Immature natural killer cell (primary cell): ENCODE results near the gene ADGRD1. TPM values are rescaled to one million over a fixed set of nuclear protein-coding genes. Genes with fewer than 3 reads are reported as not detected.
"Not testable (repeated sequence)": the region's sequence is repeated elsewhere in the genome, so short reads cannot be mapped to it uniquely, and the experiment has no call there.

Experiments used
- DNase-seq, 3 donors: peaks; one replicate each; pipeline ENCODE4 v3.0.0; 2022; ENCODE audit warnings: mixed read lengths in 1 of 3
- H3K27ac Mint-ChIP-seq, 6 donors: one replicate each; pipeline ENCODE4 v1.8.0; 2020; ENCODE audit warnings: mixed read lengths in 6 of 6, mild to moderate bottlenecking in 5 of 6, inconsistent platforms in 4 of 6, moderate library complexity in 3 of 6
- H3K27me3 Mint-ChIP-seq, 3 donors: one replicate each; pipeline ENCODE4 v1.8.0; 2020 to 2021; ENCODE audit warnings: low read depth in 3 of 3, mild to moderate bottlenecking in 3 of 3, mixed read lengths in 3 of 3, moderate library complexity in 3 of 3, inconsistent platforms in 1 of 3
- H3K36me3 Mint-ChIP-seq, 3 donors: one replicate each; pipeline ENCODE4 v1.8.0; 2020; ENCODE audit warnings: mixed read lengths in 3 of 3, inconsistent platforms in 2 of 3, mild to moderate bottlenecking in 2 of 3
- H3K4me1 Mint-ChIP-seq, 2 donors: one replicate each; pipeline ENCODE4 v1.8.0; 2020; ENCODE audit warnings: inconsistent platforms in 2 of 2, mild to moderate bottlenecking in 2 of 2, mixed read lengths in 2 of 2, moderate library complexity in 1 of 2
- H3K4me3 Mint-ChIP-seq, 5 donors: one replicate each; pipeline ENCODE4 v1.8.0; 2020; ENCODE audit warnings: mild to moderate bottlenecking in 5 of 5, mixed read lengths in 5 of 5, inconsistent platforms in 3 of 5, moderate library complexity in 3 of 5
- H3K9me3 Mint-ChIP-seq, 6 donors: one replicate each; pipeline ENCODE4 v1.8.0; 2020; ENCODE audit warnings: mild to moderate bottlenecking in 6 of 6, mixed read lengths in 6 of 6, inconsistent platforms in 4 of 6, moderate library complexity in 3 of 6
- polyA plus RNA-seq, 3 donors: library from polyadenylated mRNA; unstranded; fragments of 300-500 nt; fragmentation: Illumina TruSeq; gene quantifications; one replicate each; pipeline ENCODE4 v1.2.3, GENCODE V29; 2021

Gene ADGRD1
- polyA plus RNA-seq: not detected

GRCh38 chr12:130953771-130954543, at the start of gene ADGRD1:
TSS of gene ADGRD1 (plus strand) at chr12:130953907. CDS start at chr12:130954466, 559 bp downstream.
- peaks cover 0 to 2% of the 10 kb centered on the region in 2 donors for H3K4me1 Mint-ChIP-seq
- H3K9me3 Mint-ChIP-seq: peaks cover 0 to 2% (median 0%) of the 10 kb centered on the region in 6 donors
- H3K4me3 Mint-ChIP-seq: no peak within 1 kb of the TSS
- DNase-seq: no peak
- H3K27ac Mint-ChIP-seq: no peak within 1 kb of the TSS
- H3K36me3 Mint-ChIP-seq: no peaks in the 10 kb centered on the region
- H3K27me3 Mint-ChIP-seq: peaks cover 0 to 7% (median 7%) of the 10 kb centered on the region in 3 donors

- H3K27ac Mint-ChIP-seq: no peak overlapping the region
- DNase-seq: no peak
- H3K36me3 Mint-ChIP-seq: no peaks in the 10 kb centered on the region
- peaks cover 0 to 2% (median 0%) of the 10 kb centered on the region in 6 donors for H3K9me3 Mint-ChIP-seq
- H3K27me3 Mint-ChIP-seq: peaks cover 4 to 14% (median 5%) of the 10 kb centered on the region in 3 donors
- H3K4me3 Mint-ChIP-seq: no peak overlapping the region
- H3K4me1 Mint-ChIP-seq: no peaks in the 10 kb centered on the region
These were observed 49.6 kb upstream of the ADGRD1 start for GRCh38 chr12:130904064-130904463.

DNA sequence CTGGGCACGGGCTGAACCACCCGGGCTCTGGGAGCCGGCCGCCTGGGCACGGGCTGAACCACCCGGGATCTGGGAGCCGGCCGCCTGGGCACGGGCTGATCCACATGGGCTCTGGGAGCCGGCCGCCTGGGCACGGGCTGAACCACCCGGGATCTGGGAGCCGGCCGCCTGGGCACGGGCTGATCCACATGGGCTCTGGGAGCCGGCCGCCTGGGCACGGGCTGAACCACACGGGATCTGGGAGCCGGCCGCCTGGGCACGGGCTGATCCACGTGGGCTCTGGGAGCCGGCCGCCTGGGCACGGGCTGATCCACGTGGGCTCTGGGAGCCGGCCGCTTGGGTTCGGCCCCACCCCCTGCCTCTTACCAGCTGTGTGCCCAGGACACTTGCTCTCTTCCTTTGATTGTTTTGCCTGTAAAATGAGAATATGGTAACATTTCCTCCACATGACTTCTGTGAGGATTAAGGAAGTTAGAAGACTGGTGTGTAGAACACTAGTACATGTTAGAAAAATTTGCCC, 48.7 kb upstream of the ADGRD1 start:
- not testable (repeated sequence) for H3K4me3 Mint-ChIP-seq, H3K9me3 Mint-ChIP-seq, DNase-seq, H3K36me3 Mint-ChIP-seq, H3K27ac Mint-ChIP-seq, H3K4me1 Mint-ChIP-seq
- H3K27me3 Mint-ChIP-seq: peaks cover 4 to 21% (median 6%) of the 10 kb centered on the region in 3 donors

GRCh38 chr12:130909111-130909510, 44.6 kb upstream of the ADGRD1 start:
- Mint-ChIP-seq H3K36me3 (peaks cover 0 to 11% (median 0%) of the 10 kb centered on the region in 3 donors), H3K4me3 (no peak overlapping the region), H3K9me3 (peaks cover 5 to 20% (median 11%) of the 10 kb centered on the region in 6 donors), H3K4me1 (no peaks in the 10 kb centered on the region), H3K27ac (no peak overlapping the region), H3K27me3 (peaks cover 4 to 25% (median 8%) of the 10 kb centered on the region in 3 donors)
- DNase-seq: no peak

DNA sequence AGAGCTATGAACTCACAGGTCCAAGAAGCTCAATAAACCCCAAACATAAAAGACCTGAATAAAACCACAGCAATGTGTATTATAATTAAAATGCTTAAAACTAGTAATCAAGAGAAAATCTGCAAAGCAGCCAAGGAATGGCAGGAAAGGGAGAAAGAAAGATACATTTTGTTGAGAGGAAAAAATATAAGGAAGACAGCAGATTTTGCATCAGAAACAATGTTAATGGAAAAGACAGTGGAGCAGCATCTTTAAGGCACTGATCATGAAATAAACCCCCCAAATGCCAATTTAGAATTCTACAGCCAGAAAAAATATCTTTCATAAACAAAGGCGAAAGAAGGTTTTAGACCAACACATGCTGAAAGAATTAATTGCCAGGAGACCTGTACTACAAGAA, 42.5 kb upstream of the ADGRD1 start:
- H3K36me3 Mint-ChIP-seq: peaks cover 0 to 11% (median 0%) of the 10 kb centered on the region in 3 donors
- no peak overlapping the region for H3K4me3 Mint-ChIP-seq
- no peak overlapping the region for H3K27ac Mint-ChIP-seq
- peaks cover 4 to 28% (median 6%) of the 10 kb centered on the region in 3 donors for H3K27me3 Mint-ChIP-seq
- peaks cover 5 to 20% (median 11%) of the 10 kb centered on the region in 6 donors for H3K9me3 Mint-ChIP-seq
- H3K4me1 Mint-ChIP-seq: no peaks in the 10 kb centered on the region
- no peak for DNase-seq

- no peak for DNase-seq
- peaks cover 0 to 11% (median 0%) of the 10 kb centered on the region in 3 donors for H3K36me3 Mint-ChIP-seq
- H3K27ac Mint-ChIP-seq: no peak overlapping the region
- H3K4me3 Mint-ChIP-seq: no peak overlapping the region
- H3K27me3 Mint-ChIP-seq: peaks cover 4 to 26% (median 6%) of the 10 kb centered on the region in 3 donors
- no peaks in the 10 kb centered on the region for H3K4me1 Mint-ChIP-seq
- peaks cover 5 to 20% (median 11%) of the 10 kb centered on the region in 6 donors for H3K9me3 Mint-ChIP-seq
These were observed 41.8 kb upstream of the ADGRD1 start for GRCh38 chr12:130911933-130912332.

DNA sequence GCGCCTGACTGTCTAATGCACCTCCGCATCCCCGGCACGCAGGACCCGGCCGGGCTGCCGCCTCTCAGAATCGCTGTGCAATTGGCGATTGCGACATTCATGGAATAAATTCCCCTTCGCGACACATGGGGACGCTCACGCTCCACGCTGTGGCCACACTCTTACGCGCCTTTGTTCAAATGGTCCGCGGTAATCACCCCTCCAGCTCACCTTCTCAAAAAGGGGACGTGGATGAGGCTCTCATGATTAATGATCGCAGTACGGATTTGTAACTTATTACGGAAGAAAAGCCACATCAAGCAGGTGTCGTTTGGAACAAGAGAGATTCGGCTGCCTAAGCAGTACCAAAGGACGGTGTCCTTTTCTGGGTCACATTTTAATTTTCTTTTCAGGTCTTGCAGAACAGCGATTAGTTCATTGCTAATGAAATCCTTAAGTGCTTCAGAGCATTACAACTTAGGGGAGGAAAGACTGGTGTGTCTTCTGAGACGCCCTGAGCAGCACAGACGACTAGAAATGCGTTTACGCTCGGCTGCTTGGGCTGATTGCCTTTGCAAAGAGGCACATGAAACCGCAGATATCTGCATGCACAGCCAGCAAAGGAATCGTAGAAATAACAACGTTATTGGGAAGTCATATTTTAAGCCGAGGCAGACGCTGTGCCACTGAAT, 37.3 kb upstream of the ADGRD1 start:
- H3K36me3 Mint-ChIP-seq: peaks cover 0 to 4% (median 0%) of the 10 kb centered on the region in 3 donors
- no peak overlapping the region for H3K4me3 Mint-ChIP-seq
- H3K4me1 Mint-ChIP-seq: peaks cover 0 to 7% of the 10 kb centered on the region in 2 donors
- peaks cover 6 to 11% (median 7%) of the 10 kb centered on the region in 3 donors for H3K27me3 Mint-ChIP-seq
- H3K9me3 Mint-ChIP-seq: peaks cover 4 to 13% (median 7%) of the 10 kb centered on the region in 6 donors
- H3K27ac Mint-ChIP-seq: no peak overlapping the region
- peak in 1 of 3 donors; percentile 9 for DNase-seq

- Mint-ChIP-seq H3K4me3 (no peak overlapping the region), H3K36me3 (no peaks in the 10 kb centered on the region), H3K9me3 (peaks cover 0 to 2% (median 0%) of the 10 kb centered on the region in 6 donors), H3K4me1 (peaks cover 0 to 7% of the 10 kb centered on the region in 2 donors), H3K27ac (no peak overlapping the region), H3K27me3 (peaks cover 7 to 13% (median 7%) of the 10 kb centered on the region in 3 donors)
- no peak for DNase-seq
These were observed 36.1 kb upstream of the ADGRD1 start for GRCh38 chr12:130917607-130918006.

DNA sequence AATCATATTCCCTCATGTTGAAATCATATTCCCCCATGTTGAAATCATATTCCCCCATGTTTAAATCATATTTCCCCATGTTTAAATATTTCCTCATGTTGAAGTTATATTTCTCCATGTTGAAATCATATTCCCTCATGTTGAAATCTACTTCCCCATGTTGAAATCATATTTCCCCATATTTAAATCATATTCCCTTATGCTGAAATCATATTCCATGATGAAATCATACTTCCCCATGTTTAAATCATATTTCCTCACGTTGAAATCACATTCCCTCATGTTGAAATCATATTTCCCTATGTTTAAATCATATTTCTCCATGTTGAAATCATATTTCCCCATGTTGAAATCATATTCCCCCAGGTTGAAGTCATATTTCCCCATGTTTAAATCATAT, 34.6 kb upstream of the ADGRD1 start:
- DNase-seq: no peak
- H3K36me3 Mint-ChIP-seq: no peaks in the 10 kb centered on the region
- no peak overlapping the region for H3K27ac Mint-ChIP-seq
- no peak overlapping the region for H3K4me3 Mint-ChIP-seq
- peaks cover 0 to 7% of the 10 kb centered on the region in 2 donors for H3K4me1 Mint-ChIP-seq
- peaks cover 7 to 10% (median 7%) of the 10 kb centered on the region in 3 donors for H3K27me3 Mint-ChIP-seq
- H3K9me3 Mint-ChIP-seq: peaks cover 0 to 2% (median 0%) of the 10 kb centered on the region in 6 donors

DNA sequence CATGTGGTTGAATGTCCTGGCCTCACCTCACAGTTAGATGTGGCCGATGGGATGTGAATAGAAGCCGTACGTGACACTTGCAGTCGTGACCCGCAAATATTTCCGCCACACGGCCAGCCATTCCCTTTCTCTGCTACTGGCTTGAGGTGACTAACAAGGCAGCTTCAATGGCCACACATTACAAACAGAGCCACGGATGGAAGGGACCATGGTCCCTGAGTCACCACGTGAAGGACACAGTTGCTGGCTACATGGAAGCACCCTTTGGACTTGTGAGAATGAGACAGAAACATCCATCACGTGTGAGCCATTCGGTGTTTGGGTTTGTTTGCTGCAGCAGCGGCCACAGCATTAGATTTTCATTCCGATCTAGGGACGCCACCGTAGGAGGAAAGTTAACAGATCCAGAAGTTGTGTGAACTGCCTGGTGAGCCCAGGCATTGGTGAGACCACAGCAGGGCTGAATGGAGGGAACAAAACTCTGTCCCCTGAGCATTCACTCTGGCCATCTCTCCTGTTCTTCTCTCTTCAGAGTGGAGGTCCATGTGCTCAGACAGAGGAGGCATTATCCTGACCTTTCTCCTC, 33.5 kb upstream of the ADGRD1 start:
- Mint-ChIP-seq H3K36me3 (no peaks in the 10 kb centered on the region), H3K27me3 (peaks cover 7 to 9% (median 8%) of the 10 kb centered on the region in 3 donors), H3K4me3 (no peak overlapping the region), H3K27ac (no peak overlapping the region), H3K9me3 (peaks cover 0 to 2% (median 0%) of the 10 kb centered on the region in 6 donors), H3K4me1 (peaks cover 0 to 7% of the 10 kb centered on the region in 2 donors)
- peak in 1 of 3 donors; percentile 2 for DNase-seq

GRCh38 chr12:130920723-130921381, 32.9 kb upstream of the ADGRD1 start:
- Mint-ChIP-seq H3K4me1 (peaks cover 0 to 7% of the 10 kb centered on the region in 2 donors), H3K27me3 (peaks cover 7 to 10% (median 9%) of the 10 kb centered on the region in 3 donors), H3K9me3 (peaks cover 0 to 2% (median 0%) of the 10 kb centered on the region in 6 donors), H3K4me3 (no peak overlapping the region), H3K27ac (no peak overlapping the region), H3K36me3 (no peaks in the 10 kb centered on the region)
- DNase-seq: no peak

GRCh38 chr12:130922511-130922953, 31.2 kb upstream of the ADGRD1 start:
- H3K9me3 Mint-ChIP-seq: peaks cover 0 to 2% (median 0%) of the 10 kb centered on the region in 6 donors
- H3K4me1 Mint-ChIP-seq: peaks cover 0 to 7% of the 10 kb centered on the region in 2 donors
- peaks cover 7 to 12% (median 9%) of the 10 kb centered on the region in 3 donors for H3K27me3 Mint-ChIP-seq
- no peaks in the 10 kb centered on the region for H3K36me3 Mint-ChIP-seq
- no peak overlapping the region for H3K4me3 Mint-ChIP-seq
- DNase-seq: no peak
- H3K27ac Mint-ChIP-seq: no peak overlapping the region
